SK-N-SH (cell line): ENCODE results near the gene MROH2A.

Experiments used
- CHD2 ChIP-seq: fragments of 150-350 bp; IDR thresholded peaks from 2 replicates; pipeline ENCODE4 v1.6.1; 2018; ENCODE audit warnings: low read length; ENCODE audit not compliant: partially characterized antibody
- EZH2phosphoT487 ChIP-seq: fragments of 200-600 bp; sonication (generic); IDR thresholded peaks from 2 replicates; pipeline ENCODE4 v1.6.1; 2017; ENCODE audit warnings: low read depth, mixed run types, mild to moderate bottlenecking, antibody characterized with exemption, moderate library complexity, borderline replicate concordance
- FOXM1 ChIP-seq: IDR thresholded peaks from 2 replicates; pipeline ENCODE4 v1.4.0; 2012; ENCODE audit warnings: low read depth, mild to moderate bottlenecking
- NFIC ChIP-seq: IDR thresholded peaks from 2 replicates; pipeline ENCODE4 v1.4.0; 2012; ENCODE audit warnings: borderline replicate concordance
- POLR2AphosphoS5 ChIP-seq: IDR thresholded peaks from 2 replicates; pipeline ENCODE4 v1.6.1; 2012; ENCODE audit warnings: low read depth, low read length
- RAD21 ChIP-seq: IDR thresholded peaks from 2 replicates; pipeline ENCODE4 v1.6.1; 2012; ENCODE audit warnings: mild to moderate bottlenecking, low read length
- RCOR1 ChIP-seq: fragments of 150-350 bp; IDR thresholded peaks from 2 replicates; pipeline ENCODE4 v1.6.1; 2017; ENCODE audit warnings: antibody characterized with exemption, low read length
- RFX5 ChIP-seq: IDR thresholded peaks from 2 replicates; pipeline ENCODE4 v1.6.1; 2012; ENCODE audit warnings: mild to moderate bottlenecking, improper control_type of control experiment, low read length
- SIN3A ChIP-seq: IDR thresholded peaks from 2 replicates; pipeline ENCODE4 v1.6.1; 2012; ENCODE audit warnings: low read depth, mild to moderate bottlenecking, low read length, moderate library complexity, borderline replicate concordance
- TAF1 ChIP-seq: IDR thresholded peaks from 2 replicates; pipeline ENCODE4 v1.6.1; 2012; ENCODE audit warnings: low read depth, mild to moderate bottlenecking, low read length, moderate library complexity, borderline replicate concordance
- TF ChIP-seq, protein P1 (sequence below): fragments of 200-600 bp; sonication (generic); IDR thresholded peaks from 2 replicates; pipeline ENCODE4 v1.6.1; 2017; ENCODE audit warnings: antibody characterized with exemption, mild to moderate bottlenecking, moderate library complexity
- TF ChIP-seq, protein P2 (sequence below): fragments of 150-350 bp; IDR thresholded peaks from 2 replicates; pipeline ENCODE4 v1.6.1; 2017; ENCODE audit warnings: antibody characterized with exemption, low read length, low read depth, borderline replicate concordance

DNA sequence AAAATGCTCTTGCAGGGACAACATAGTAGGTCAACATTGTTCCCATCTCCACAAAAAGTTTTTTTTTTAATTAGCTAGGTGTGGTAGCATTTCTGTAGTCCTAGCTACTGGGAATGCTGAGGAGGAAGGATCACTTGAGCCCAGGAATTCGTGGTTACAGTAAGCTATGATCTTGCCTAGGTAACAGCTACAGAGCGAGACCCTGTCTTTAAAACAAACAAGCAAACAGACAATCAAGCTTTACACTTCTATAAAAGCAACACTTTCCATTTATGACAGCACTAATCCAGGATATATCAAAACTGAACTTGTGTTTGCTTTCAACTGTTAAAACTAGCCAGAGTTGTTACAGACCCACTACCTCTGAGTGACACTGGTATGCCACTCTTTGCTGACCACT lies 37.3 kb upstream of the MROH2A start:
- TF ChIP-seq, protein P1, sequence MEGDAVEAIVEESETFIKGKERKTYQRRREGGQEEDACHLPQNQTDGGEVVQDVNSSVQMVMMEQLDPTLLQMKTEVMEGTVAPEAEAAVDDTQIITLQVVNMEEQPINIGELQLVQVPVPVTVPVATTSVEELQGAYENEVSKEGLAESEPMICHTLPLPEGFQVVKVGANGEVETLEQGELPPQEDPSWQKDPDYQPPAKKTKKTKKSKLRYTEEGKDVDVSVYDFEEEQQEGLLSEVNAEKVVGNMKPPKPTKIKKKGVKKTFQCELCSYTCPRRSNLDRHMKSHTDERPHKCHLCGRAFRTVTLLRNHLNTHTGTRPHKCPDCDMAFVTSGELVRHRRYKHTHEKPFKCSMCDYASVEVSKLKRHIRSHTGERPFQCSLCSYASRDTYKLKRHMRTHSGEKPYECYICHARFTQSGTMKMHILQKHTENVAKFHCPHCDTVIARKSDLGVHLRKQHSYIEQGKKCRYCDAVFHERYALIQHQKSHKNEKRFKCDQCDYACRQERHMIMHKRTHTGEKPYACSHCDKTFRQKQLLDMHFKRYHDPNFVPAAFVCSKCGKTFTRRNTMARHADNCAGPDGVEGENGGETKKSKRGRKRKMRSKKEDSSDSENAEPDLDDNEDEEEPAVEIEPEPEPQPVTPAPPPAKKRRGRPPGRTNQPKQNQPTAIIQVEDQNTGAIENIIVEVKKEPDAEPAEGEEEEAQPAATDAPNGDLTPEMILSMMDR: no peak
- TF ChIP-seq SIN3A: no peak
- no peak for TF ChIP-seq FOXM1
- no peak for TF ChIP-seq RCOR1
- no peak for TF ChIP-seq TAF1
- no peak for TF ChIP-seq EZH2phosphoT487
- no peak for TF ChIP-seq NFIC
- TF ChIP-seq POLR2AphosphoS5: no peak
- no peak for TF ChIP-seq CHD2
- TF ChIP-seq RAD21: no peak
- no peak for TF ChIP-seq RFX5
- TF ChIP-seq, protein P2, sequence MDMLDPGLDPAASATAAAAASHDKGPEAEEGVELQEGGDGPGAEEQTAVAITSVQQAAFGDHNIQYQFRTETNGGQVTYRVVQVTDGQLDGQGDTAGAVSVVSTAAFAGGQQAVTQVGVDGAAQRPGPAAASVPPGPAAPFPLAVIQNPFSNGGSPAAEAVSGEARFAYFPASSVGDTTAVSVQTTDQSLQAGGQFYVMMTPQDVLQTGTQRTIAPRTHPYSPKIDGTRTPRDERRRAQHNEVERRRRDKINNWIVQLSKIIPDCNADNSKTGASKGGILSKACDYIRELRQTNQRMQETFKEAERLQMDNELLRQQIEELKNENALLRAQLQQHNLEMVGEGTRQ: no peak
